ENCODE data around the gene D2HGDH.

Gene D2HGDH

DNA sequence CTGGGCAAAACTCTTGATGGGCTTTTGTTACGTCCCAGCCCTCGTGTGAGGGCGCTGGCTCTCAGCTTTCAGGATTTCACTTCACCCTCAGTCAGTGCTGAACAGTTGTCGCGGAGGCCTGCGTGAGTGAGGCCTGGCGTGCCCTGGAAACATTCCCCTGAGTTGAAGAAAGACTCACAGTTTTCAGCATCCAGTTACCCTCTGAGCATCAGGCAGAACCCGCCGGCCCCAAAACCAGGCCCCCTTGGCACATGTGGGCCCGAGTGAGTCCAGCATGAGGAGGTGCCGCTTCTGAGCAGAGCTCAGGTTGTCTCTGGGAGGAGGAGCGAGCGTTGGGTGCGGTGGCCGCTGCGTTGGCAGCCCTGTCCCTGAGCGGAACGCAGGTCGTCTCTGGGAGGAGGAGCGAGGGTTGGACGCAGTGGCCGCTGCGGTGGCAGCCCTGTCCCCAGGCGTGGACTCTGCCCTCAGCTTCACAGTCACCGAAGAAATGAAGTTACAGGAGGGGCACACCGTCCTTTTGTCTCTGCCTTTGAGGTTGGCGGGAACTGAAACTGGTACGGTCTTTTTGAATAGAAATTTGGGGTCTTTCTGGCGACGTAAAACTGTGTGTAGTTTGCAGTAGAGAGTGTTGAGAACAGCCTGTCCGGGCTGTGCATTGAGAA is 74.4 kb downstream of the D2HGDH start, which contains the start of gene NEU4:
Gene NEU4 (plus strand): TSS at position 473 of the 662 bp plus-strand sequence. CDS start 5,292 bp downstream, outside the sequence.
- H3K36me3 ChIP-seq (ENCODE audit: control insufficient read depth in 1 of 2, insufficient read depth in 2 of 2, low read length in 2 of 2), result no peaks in the 10 kb centered on the region
- H2AK5ac ChIP-seq (ENCODE audit: low read length), result no peak within 1 kb of the TSS
- no peak within 1 kb of the TSS for H2BK12ac ChIP-seq (ENCODE audit: low read length)
- H3K9ac ChIP-seq (ENCODE audit: low read length), result no peak within 1 kb of the TSS
- no peak within 1 kb of the TSS for H2AFZ ChIP-seq (ENCODE audit: insufficient read depth, low read length, poor library complexity)
- peaks cover 5% of the 10 kb centered on the region for H3K79me1 ChIP-seq (ENCODE audit: low read length)
- H4K91ac ChIP-seq (ENCODE audit: low read depth, low read length), result no peak within 1 kb of the TSS
- no peak within 1 kb of the TSS for H3K14ac ChIP-seq (ENCODE audit: low read length)
- H3K27ac ChIP-seq (ENCODE audit: low read depth, low read length), result no peak within 1 kb of the TSS
- H3K23ac ChIP-seq (ENCODE audit: low read length), result no peak within 1 kb of the TSS
- no CpG with 5 or more reads among the region's 31 CpGs for WGBS (ENCODE audit: extremely low coverage, insufficient coverage, insufficient read length)
- H3K4me1 ChIP-seq (ENCODE audit: control insufficient read depth in 1 of 2, insufficient read depth in 2 of 2, low read length in 2 of 2), result peaks cover 4% of the 10 kb centered on the region in 2 experiments
- H3K4me3 ChIP-seq (ENCODE audit: low read depth, low read length), result no peak within 1 kb of the TSS
- no peak within 1 kb of the TSS for H3K18ac ChIP-seq (ENCODE audit: low read length)
- no peak within 1 kb of the TSS for H4K12ac ChIP-seq (ENCODE audit: low read depth, low read length)
- H3K9me3 ChIP-seq (ENCODE audit: insufficient read depth, low read depth, low read length), result peaks cover 5% of the 10 kb centered on the region
- no peak within 1 kb of the TSS for H4K8ac ChIP-seq (ENCODE audit: low read depth, low read length)
- H3K4ac ChIP-seq (ENCODE audit: low read depth, low read length), result no peak within 1 kb of the TSS
- H2BK5ac ChIP-seq (ENCODE audit: low read depth, low read length, poor library complexity), result no peak within 1 kb of the TSS
- no peak within 1 kb of the TSS for H3K4me2 ChIP-seq (ENCODE audit: low read length)
- no peaks in the 10 kb centered on the region for H3K27me3 ChIP-seq (ENCODE audit: insufficient read depth, low read length)
- H2BK120ac ChIP-seq (ENCODE audit: insufficient read depth, low read length, poor library complexity), result no peak within 1 kb of the TSS
- DNase-seq, result no peak
- H3K79me2 ChIP-seq (ENCODE audit: control insufficient read depth, insufficient read depth, low read length, poor library complexity), result no peaks in the 10 kb centered on the region

DNA sequence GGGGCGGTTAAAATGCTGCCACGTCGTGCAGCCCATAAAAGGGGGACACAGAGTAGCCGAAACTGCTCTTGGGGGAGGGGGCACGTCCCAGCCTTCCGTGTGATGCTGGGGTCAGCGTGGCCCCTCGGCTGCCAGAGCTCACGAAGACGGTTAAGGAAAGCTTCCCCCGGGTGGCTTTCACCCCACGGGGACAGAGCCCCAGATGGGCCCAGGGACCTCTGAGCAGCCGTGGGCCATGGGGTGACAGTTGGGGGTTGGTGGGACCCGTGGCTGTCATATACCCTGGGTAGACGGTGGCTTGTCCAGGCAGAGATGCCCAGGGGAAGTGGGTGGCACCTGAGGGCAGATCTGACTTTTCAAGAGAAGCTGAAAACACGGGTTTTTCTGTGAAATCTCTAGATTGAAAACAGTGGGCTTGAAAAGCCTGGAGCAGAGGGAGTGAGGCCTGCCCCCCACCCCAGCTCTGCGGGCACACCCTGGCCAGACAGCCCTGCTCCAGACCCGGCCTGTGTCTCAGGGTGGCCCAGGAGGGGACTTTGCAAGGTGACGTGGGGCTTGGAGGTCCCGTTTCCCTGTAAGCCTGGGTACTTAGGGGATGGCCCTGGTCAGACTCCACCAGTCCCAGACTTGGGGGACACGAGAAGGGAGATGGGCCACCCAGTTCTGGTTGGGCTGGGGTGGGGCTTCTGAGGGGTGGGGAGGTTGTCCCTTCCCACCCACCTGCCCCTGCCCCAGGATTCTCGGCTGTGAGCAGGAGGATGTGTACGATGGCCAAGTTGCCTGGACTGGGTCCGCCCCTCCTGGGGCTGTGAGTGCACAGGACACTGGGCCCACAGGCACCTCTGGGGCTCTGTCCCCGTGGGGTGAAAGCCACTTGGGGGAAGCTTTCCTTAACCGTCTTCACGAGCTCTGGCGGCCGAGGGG is 75.2 kb downstream of the D2HGDH start:
- no CpG with 5 or more reads among the region's 29 CpGs for WGBS (ENCODE audit: extremely low coverage, insufficient coverage, insufficient read length)
- H2BK5ac ChIP-seq (ENCODE audit: low read depth, low read length, poor library complexity), result no peak overlapping the region
- H2AK5ac ChIP-seq (ENCODE audit: low read length), result no peak overlapping the region
- H2BK12ac ChIP-seq (ENCODE audit: low read length), result no peak overlapping the region
- no peak overlapping the region for H3K27ac ChIP-seq (ENCODE audit: low read depth, low read length)
- H3K4me1 ChIP-seq (ENCODE audit: control insufficient read depth in 1 of 2, insufficient read depth in 2 of 2, low read length in 2 of 2), result peaks cover 3% of the 10 kb centered on the region in 2 experiments
- no peak overlapping the region for H2AFZ ChIP-seq (ENCODE audit: insufficient read depth, low read length, poor library complexity)
- no peak overlapping the region for H3K4me2 ChIP-seq (ENCODE audit: low read length)
- no peak overlapping the region for H3K18ac ChIP-seq (ENCODE audit: low read length)
- no peak for DNase-seq
- no peak overlapping the region for H3K4me3 ChIP-seq (ENCODE audit: low read depth, low read length)
- peaks cover 3% of the 10 kb centered on the region for H3K9me3 ChIP-seq (ENCODE audit: insufficient read depth, low read depth, low read length)
- no peak overlapping the region for H3K23ac ChIP-seq (ENCODE audit: low read length)
- no peak overlapping the region for H3K9ac ChIP-seq (ENCODE audit: low read length)
- H3K36me3 ChIP-seq (ENCODE audit: control insufficient read depth in 1 of 2, insufficient read depth in 2 of 2, low read length in 2 of 2), result no peaks in the 10 kb centered on the region
- no peaks in the 10 kb centered on the region for H3K27me3 ChIP-seq (ENCODE audit: insufficient read depth, low read length)
- H4K12ac ChIP-seq (ENCODE audit: low read depth, low read length), result no peak overlapping the region
- H3K79me1 ChIP-seq (ENCODE audit: low read length), result peaks cover 3% of the 10 kb centered on the region
- no peak overlapping the region for H4K91ac ChIP-seq (ENCODE audit: low read depth, low read length)
- H3K4ac ChIP-seq (ENCODE audit: low read depth, low read length), result no peak overlapping the region
- no peaks in the 10 kb centered on the region for H3K79me2 ChIP-seq (ENCODE audit: control insufficient read depth, insufficient read depth, low read length, poor library complexity)
- H3K14ac ChIP-seq (ENCODE audit: low read length), result no peak overlapping the region
- no peak overlapping the region for H4K8ac ChIP-seq (ENCODE audit: low read depth, low read length)
- no peak overlapping the region for H2BK120ac ChIP-seq (ENCODE audit: insufficient read depth, low read length, poor library complexity)

GRCh38 chr2:241810307-241811200 is 76.1 kb downstream of the D2HGDH start:
- Histone ChIP-seq H3K4me3 (ENCODE audit: low read depth, low read length) (no peak overlapping the region), H3K4me1 (ENCODE audit: control insufficient read depth in 1 of 2, insufficient read depth in 2 of 2, low read length in 2 of 2) (no peaks in the 10 kb centered on the region), H2BK12ac (ENCODE audit: low read length) (no peak overlapping the region), H3K79me1 (ENCODE audit: low read length) (no peaks in the 10 kb centered on the region), H3K14ac (ENCODE audit: low read length) (no peak overlapping the region), H3K9ac (ENCODE audit: low read length) (no peak overlapping the region), H3K18ac (ENCODE audit: low read length) (no peak overlapping the region), H4K8ac (ENCODE audit: low read depth, low read length) (no peak overlapping the region), H4K91ac (ENCODE audit: low read depth, low read length) (no peak overlapping the region), H3K27ac (ENCODE audit: low read depth, low read length) (no peak overlapping the region), H3K36me3 (ENCODE audit: control insufficient read depth in 1 of 2, insufficient read depth in 2 of 2, low read length in 2 of 2) (no peaks in the 10 kb centered on the region), H3K4ac (ENCODE audit: low read depth, low read length) (no peak overlapping the region), H2AK5ac (ENCODE audit: low read length) (no peak overlapping the region), H3K9me3 (ENCODE audit: insufficient read depth, low read depth, low read length) (peaks cover 2% of the 10 kb centered on the region), H3K4me2 (ENCODE audit: low read length) (no peak overlapping the region), H2BK5ac (ENCODE audit: low read depth, low read length, poor library complexity) (no peak overlapping the region), H3K27me3 (ENCODE audit: insufficient read depth, low read length) (no peaks in the 10 kb centered on the region), H4K12ac (ENCODE audit: low read depth, low read length) (no peak overlapping the region), H3K79me2 (ENCODE audit: control insufficient read depth, insufficient read depth, low read length, poor library complexity) (no peaks in the 10 kb centered on the region), H2AFZ (ENCODE audit: insufficient read depth, low read length, poor library complexity) (no peak overlapping the region), H3K23ac (ENCODE audit: low read length) (no peak overlapping the region), H2BK120ac (ENCODE audit: insufficient read depth, low read length, poor library complexity) (no peak overlapping the region)
- DNase-seq, result no peak
- no CpG with 5 or more reads among the region's 28 CpGs for WGBS (ENCODE audit: extremely low coverage, insufficient coverage, insufficient read length)
